ENCODE results near the gene NADK2. TPM values are rescaled to one million over a fixed set of nuclear protein-coding genes. Genes with fewer than 3 reads are reported as not detected.
A peak's percentile ranks its signal among the peaks of the same experiment; 100 is the strongest.
"Not testable (repeated sequence)": the region's sequence is repeated elsewhere in the genome, so short reads cannot be mapped to it uniquely, and the experiment has no call there.

The NADK2 gene
- total and polyA plus RNA-seq, 2 donors = 54.5 to 63.2 TPM

GRCh38 chr5:36208786-36209185 is 32.9 kb downstream of the NADK2 start:
- Histone ChIP-seq H3K27ac (ENCODE audit: low read depth) (no peak overlapping the region), H3K36me3 (ENCODE audit: insufficient read depth) (peaks cover 2% of the 10 kb centered on the region), H3K4me3 (ENCODE audit: low read depth, low read length) (no peak overlapping the region), H3K4me1 (ENCODE audit: insufficient read depth) (no peaks in the 10 kb centered on the region)
- DNase-seq (ENCODE audit: extremely low spot score) = no peak
- 87% methylated on average over 2 of the region's 2 CpGs for WGBS

- no peak overlapping the region for H3K4me3 ChIP-seq (ENCODE audit: low read depth, low read length)
- no peaks in the 10 kb centered on the region for H3K4me1 ChIP-seq (ENCODE audit: insufficient read depth)
- no peak overlapping the region for H3K27ac ChIP-seq (ENCODE audit: low read depth)
- DNase-seq (ENCODE audit: extremely low spot score) = no peak
- H3K36me3 ChIP-seq (ENCODE audit: insufficient read depth) = no peaks in the 10 kb centered on the region
These were observed 34.8 kb downstream of the NADK2 start for GRCh38 chr5:36206913-36207312.

- no peak for DNase-seq (ENCODE audit: extremely low spot score)
- H3K36me3 ChIP-seq (ENCODE audit: insufficient read depth) = no peaks in the 10 kb centered on the region
- over 99% methylated on average over 2 of the region's 2 CpGs for WGBS
These were observed 36.4 kb downstream of the NADK2 start for GRCh38 chr5:36205329-36205728.

GRCh38 chr5:36202521-36202961 is 39.2 kb downstream of the NADK2 start:
- H3K27ac ChIP-seq (ENCODE audit: low read depth) = no peak overlapping the region
- H3K36me3 ChIP-seq (ENCODE audit: insufficient read depth) = no peaks in the 10 kb centered on the region
- H3K4me1 ChIP-seq (ENCODE audit: insufficient read depth) = no peaks in the 10 kb centered on the region
- H3K4me3 ChIP-seq (ENCODE audit: low read depth, low read length) = no peak overlapping the region
- DNase-seq (ENCODE audit: extremely low spot score) = no peak
- WGBS = 59% methylated on average over 3 of the region's 3 CpGs

More at GRCh38 chr5:36205329-36205728, 36.4 kb downstream of the NADK2 start:
- Histone ChIP-seq H3K4me1 (ENCODE audit: insufficient read depth) (no peaks in the 10 kb centered on the region), H3K4me3 (ENCODE audit: low read depth, low read length) (no peak overlapping the region), H3K27ac (ENCODE audit: low read depth) (no peak overlapping the region)

GRCh38 chr5:36200513-36200912 is 41.2 kb downstream of the NADK2 start:
- DNase-seq (ENCODE audit: extremely low spot score) = no peak
- no peaks in the 10 kb centered on the region for H3K36me3 ChIP-seq (ENCODE audit: insufficient read depth)
- no peak overlapping the region for H3K27ac ChIP-seq (ENCODE audit: low read depth)
- H3K4me3 ChIP-seq (ENCODE audit: low read depth, low read length) = no peak overlapping the region
- 84% methylated on average over 4 of the region's 4 CpGs for WGBS
- H3K4me1 ChIP-seq (ENCODE audit: insufficient read depth) = no peaks in the 10 kb centered on the region

- Histone ChIP-seq H3K36me3 (ENCODE audit: insufficient read depth) (no peaks in the 10 kb centered on the region), H3K4me3 (ENCODE audit: low read depth, low read length) (no peak overlapping the region), H3K27ac (ENCODE audit: low read depth) (no peak overlapping the region), H3K4me1 (ENCODE audit: insufficient read depth) (no peaks in the 10 kb centered on the region)
- DNase-seq (ENCODE audit: extremely low spot score) = no peak
- WGBS = 39% methylated on average over 2 of the region's 2 CpGs
These were observed 42.1 kb downstream of the NADK2 start for GRCh38 chr5:36199620-36200019.

GRCh38 chr5:36198783-36199182 is 42.9 kb downstream of the NADK2 start:
- WGBS = 96% methylated on average over 3 of the region's 3 CpGs
- not testable (repeated sequence) for H3K4me1 ChIP-seq (ENCODE audit: insufficient read depth); H3K27ac ChIP-seq (ENCODE audit: low read depth); H3K36me3 ChIP-seq (ENCODE audit: insufficient read depth); H3K4me3 ChIP-seq (ENCODE audit: low read depth, low read length); DNase-seq (ENCODE audit: extremely low spot score)

GRCh38 chr5:36198281-36198680 is 43.4 kb downstream of the NADK2 start:
- H3K4me1 ChIP-seq (ENCODE audit: insufficient read depth) = no peaks in the 10 kb centered on the region
- H3K36me3 ChIP-seq (ENCODE audit: insufficient read depth) = no peaks in the 10 kb centered on the region
- DNase-seq (ENCODE audit: extremely low spot score) = no peak
- H3K4me3 ChIP-seq (ENCODE audit: low read depth, low read length) = no peak overlapping the region
- no peak overlapping the region for H3K27ac ChIP-seq (ENCODE audit: low read depth)

GRCh38 chr5:36193746-36194145 is 48.0 kb downstream of the NADK2 start:
- Histone ChIP-seq H3K4me1 (ENCODE audit: insufficient read depth) (no peaks in the 10 kb centered on the region), H3K4me3 (ENCODE audit: low read depth, low read length) (no peak overlapping the region), H3K27ac (ENCODE audit: low read depth) (no peak overlapping the region), H3K36me3 (ENCODE audit: insufficient read depth) (no peaks in the 10 kb centered on the region)
- no peak for DNase-seq (ENCODE audit: extremely low spot score)
- 95% methylated on average over 5 of the region's 5 CpGs for WGBS

- H3K4me1 ChIP-seq (ENCODE audit: insufficient read depth); H3K36me3 ChIP-seq (ENCODE audit: insufficient read depth); H3K4me3 ChIP-seq (ENCODE audit: low read depth, low read length); H3K27ac ChIP-seq (ENCODE audit: low read depth); DNase-seq (ENCODE audit: extremely low spot score): not testable (repeated sequence)
- 93% methylated on average over 4 of the region's 4 CpGs for WGBS
These were observed 57.3 kb downstream of the NADK2 start for GRCh38 chr5:36184408-36184807.

GRCh38 chr5:36181774-36182173 is 60.0 kb downstream of the NADK2 start:
- peaks cover 1% of the 10 kb centered on the region for H3K36me3 ChIP-seq (ENCODE audit: insufficient read depth)
- H3K27ac ChIP-seq (ENCODE audit: low read depth) = no peak overlapping the region
- H3K4me1 ChIP-seq (ENCODE audit: insufficient read depth) = no peaks in the 10 kb centered on the region
- no peak overlapping the region for H3K4me3 ChIP-seq (ENCODE audit: low read depth, low read length)
- 68% methylated on average over 2 of the region's 2 CpGs for WGBS
- no peak for DNase-seq (ENCODE audit: extremely low spot score)

GRCh38 chr5:36180556-36181350 is 61.0 kb downstream of the NADK2 start:
- Histone ChIP-seq H3K27ac (ENCODE audit: low read depth) (no peak overlapping the region), H3K4me1 (ENCODE audit: insufficient read depth) (no peaks in the 10 kb centered on the region), H3K4me3 (ENCODE audit: low read depth, low read length) (no peak overlapping the region), H3K36me3 (ENCODE audit: insufficient read depth) (peaks cover 1% of the 10 kb centered on the region)
- peak; percentile 46 for DNase-seq (ENCODE audit: extremely low spot score)
- WGBS = 89% methylated on average over 2 of the region's 2 CpGs

GRCh38 chr5:36179950-36180349 is 61.8 kb downstream of the NADK2 start:
- Histone ChIP-seq H3K4me1 (ENCODE audit: insufficient read depth) (no peaks in the 10 kb centered on the region), H3K4me3 (ENCODE audit: low read depth, low read length) (no peak overlapping the region), H3K27ac (ENCODE audit: low read depth) (no peak overlapping the region), H3K36me3 (ENCODE audit: insufficient read depth) (peaks cover 1% of the 10 kb centered on the region)
- WGBS = 81% methylated on average over 4 of the region's 4 CpGs
- DNase-seq (ENCODE audit: extremely low spot score) = no peak

- Histone ChIP-seq H3K36me3 (ENCODE audit: insufficient read depth) (peaks cover 1% of the 10 kb centered on the region), H3K4me1 (ENCODE audit: insufficient read depth) (no peaks in the 10 kb centered on the region), H3K27ac (ENCODE audit: low read depth) (no peak overlapping the region), H3K4me3 (ENCODE audit: low read depth, low read length) (no peak overlapping the region)
- WGBS = 92% methylated on average over 3 of the region's 3 CpGs
- DNase-seq (ENCODE audit: extremely low spot score) = no peak
These were observed 63.2 kb downstream of the NADK2 start for GRCh38 chr5:36178524-36178890.
